Measurements from ENCODE around the gene RHO. TPM values are rescaled to one million over a fixed set of nuclear protein-coding genes. Genes with fewer than 3 reads are reported as not detected.

The RHO gene
- total and polyA plus RNA-seq, 10 of the 15 experiments (the other 5 are each of a cell fraction or from before 2014, with no cell fraction given) = not detected

DNA sequence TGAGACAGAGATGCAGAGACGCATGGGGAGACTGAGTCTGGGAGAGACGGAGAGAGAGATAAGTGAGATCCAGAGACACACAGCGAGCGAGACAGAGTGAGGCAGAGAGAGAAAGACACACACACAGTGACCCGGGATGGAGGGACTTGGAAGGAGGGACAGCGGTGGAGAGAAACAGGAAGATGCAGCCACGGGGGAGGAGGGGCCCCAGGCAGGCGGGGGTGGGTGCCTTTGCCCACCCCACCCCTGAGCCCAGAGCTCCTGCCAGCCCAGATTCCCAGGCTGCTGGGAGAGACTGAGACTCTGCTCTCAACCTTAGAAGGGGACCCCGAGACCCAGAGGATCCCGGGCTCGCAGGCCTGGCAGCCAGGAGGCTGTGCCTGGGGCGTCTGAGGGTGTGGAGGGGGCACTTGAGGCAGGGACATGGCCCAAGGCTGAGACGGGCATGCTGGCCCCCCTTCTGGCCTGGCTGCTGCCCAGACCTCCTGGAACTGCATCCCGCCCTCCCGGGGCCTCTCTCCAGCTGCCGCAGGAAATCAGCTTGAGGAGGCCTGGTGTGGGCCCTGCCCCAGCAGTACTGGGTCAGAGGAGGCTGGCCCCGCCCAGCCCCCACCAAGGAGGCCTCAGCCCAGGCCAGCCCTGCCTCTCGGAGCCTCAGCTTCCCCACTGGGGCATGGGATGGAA is 32.6 kb downstream of the RHO start:
- no peak for FAIRE-seq
- CTCF ChIA-PET = no interaction called here
- TF ChIP-seq MYC (IDR thresholded peaks at IDR 0.05; ENCODE audit: insufficient read depth, insufficient read length, insufficient replicate concordance, low read length, severe bottlenecking) (no peak), MTA3 (IDR thresholded peaks at IDR 0.05; ENCODE audit: borderline replicate concordance, low read length) (no peak), NFIC (IDR thresholded peaks at IDR 0.05; ENCODE audit: low read depth, low read length) (no peak), YBX1 (IDR thresholded peaks at IDR 0.05) (no peak), FOXK2 (IDR thresholded peaks at IDR 0.05) (no peak), EGR1 (IDR thresholded peaks at IDR 0.05; ENCODE audit: borderline replicate concordance in 1 of 2, low read depth in 2 of 2, low read length in 2 of 2) (no peak), NFYA (IDR thresholded peaks at IDR 0.05; ENCODE audit: borderline replicate concordance, low read depth, low read length) (no peak), ZNF207 (IDR thresholded peaks at IDR 0.05; ENCODE audit: borderline replicate concordance) (no peak)
- TF ChIP-seq, protein P1, sequence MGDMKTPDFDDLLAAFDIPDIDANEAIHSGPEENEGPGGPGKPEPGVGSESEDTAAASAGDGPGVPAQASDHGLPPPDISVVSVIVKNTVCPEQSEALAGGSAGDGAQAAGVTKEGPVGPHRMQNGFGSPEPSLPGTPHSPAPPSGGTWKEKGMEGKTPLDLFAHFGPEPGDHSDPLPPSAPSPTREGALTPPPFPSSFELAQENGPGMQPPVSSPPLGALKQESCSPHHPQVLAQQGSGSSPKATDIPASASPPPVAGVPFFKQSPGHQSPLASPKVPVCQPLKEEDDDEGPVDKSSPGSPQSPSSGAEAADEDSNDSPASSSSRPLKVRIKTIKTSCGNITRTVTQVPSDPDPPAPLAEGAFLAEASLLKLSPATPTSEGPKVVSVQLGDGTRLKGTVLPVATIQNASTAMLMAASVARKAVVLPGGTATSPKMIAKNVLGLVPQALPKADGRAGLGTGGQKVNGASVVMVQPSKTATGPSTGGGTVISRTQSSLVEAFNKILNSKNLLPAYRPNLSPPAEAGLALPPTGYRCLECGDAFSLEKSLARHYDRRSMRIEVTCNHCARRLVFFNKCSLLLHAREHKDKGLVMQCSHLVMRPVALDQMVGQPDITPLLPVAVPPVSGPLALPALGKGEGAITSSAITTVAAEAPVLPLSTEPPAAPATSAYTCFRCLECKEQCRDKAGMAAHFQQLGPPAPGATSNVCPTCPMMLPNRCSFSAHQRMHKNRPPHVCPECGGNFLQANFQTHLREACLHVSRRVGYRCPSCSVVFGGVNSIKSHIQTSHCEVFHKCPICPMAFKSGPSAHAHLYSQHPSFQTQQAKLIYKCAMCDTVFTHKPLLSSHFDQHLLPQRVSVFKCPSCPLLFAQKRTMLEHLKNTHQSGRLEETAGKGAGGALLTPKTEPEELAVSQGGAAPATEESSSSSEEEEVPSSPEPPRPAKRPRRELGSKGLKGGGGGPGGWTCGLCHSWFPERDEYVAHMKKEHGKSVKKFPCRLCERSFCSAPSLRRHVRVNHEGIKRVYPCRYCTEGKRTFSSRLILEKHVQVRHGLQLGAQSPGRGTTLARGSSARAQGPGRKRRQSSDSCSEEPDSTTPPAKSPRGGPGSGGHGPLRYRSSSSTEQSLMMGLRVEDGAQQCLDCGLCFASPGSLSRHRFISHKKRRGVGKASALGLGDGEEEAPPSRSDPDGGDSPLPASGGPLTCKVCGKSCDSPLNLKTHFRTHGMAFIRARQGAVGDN (IDR thresholded peaks at IDR 0.05) = no peak
- TF ChIP-seq, protein P2, sequence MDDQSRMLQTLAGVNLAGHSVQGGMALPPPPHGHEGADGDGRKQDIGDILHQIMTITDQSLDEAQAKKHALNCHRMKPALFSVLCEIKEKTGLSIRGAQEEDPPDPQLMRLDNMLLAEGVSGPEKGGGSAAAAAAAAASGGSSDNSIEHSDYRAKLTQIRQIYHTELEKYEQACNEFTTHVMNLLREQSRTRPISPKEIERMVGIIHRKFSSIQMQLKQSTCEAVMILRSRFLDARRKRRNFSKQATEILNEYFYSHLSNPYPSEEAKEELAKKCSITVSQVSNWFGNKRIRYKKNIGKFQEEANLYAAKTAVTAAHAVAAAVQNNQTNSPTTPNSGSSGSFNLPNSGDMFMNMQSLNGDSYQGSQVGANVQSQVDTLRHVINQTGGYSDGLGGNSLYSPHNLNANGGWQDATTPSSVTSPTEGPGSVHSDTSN (IDR thresholded peaks at IDR 0.05; ENCODE audit: insufficient replicate concordance, low read depth, low read length) = no peak
- TF ChIP-seq, protein P3, sequence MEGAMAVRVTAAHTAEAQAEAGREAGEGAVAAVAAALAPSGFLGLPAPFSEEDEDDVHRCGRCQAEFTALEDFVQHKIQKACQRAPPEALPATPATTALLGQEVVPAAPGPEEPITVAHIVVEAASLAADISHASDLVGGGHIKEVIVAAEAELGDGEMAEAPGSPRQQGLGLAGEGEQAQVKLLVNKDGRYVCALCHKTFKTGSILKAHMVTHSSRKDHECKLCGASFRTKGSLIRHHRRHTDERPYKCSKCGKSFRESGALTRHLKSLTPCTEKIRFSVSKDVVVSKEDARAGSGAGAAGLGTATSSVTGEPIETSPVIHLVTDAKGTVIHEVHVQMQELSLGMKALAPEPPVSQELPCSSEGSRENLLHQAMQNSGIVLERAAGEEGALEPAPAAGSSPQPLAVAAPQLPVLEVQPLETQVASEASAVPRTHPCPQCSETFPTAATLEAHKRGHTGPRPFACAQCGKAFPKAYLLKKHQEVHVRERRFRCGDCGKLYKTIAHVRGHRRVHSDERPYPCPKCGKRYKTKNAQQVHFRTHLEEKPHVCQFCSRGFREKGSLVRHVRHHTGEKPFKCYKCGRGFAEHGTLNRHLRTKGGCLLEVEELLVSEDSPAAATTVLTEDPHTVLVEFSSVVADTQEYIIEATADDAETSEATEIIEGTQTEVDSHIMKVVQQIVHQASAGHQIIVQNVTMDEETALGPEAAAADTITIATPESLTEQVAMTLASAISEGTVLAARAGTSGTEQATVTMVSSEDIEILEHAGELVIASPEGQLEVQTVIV (IDR thresholded peaks at IDR 0.05; ENCODE audit: borderline replicate concordance, partially characterized antibody) = no peak

More for the DNA sequence above, 32.6 kb downstream of the RHO start:
- Histone ChIP-seq H3K27ac (ENCODE audit: control insufficient read depth, insufficient read depth) (no peak overlapping the region), H3K4me3 (no peak overlapping the region), H3K4me1 (ENCODE audit: control insufficient read depth, insufficient read depth, low read length) (no peaks in the 10 kb centered on the region), H3K9ac (ENCODE audit: control insufficient read depth, insufficient read depth, low read length) (no peak overlapping the region), H3K79me2 (ENCODE audit: control insufficient read depth, insufficient read depth, low read length) (no peaks in the 10 kb centered on the region), H4K20me1 (ENCODE audit: control insufficient read depth, insufficient read depth) (no peaks in the 10 kb centered on the region), H3K4me2 (ENCODE audit: control insufficient read depth, insufficient read depth) (no peak overlapping the region), H3K9me3 (replicated peaks; ENCODE audit: control insufficient read depth, insufficient read depth, low read length) (no peaks in the 10 kb centered on the region), H3K27me3 (replicated peaks in 1 of 2; ENCODE audit: control insufficient read depth in 2 of 2, insufficient read depth in 2 of 2, low read length in 1 of 2) (no peaks in the 10 kb centered on the region), H2AFZ (ENCODE audit: control insufficient read depth, low read depth, low read length) (no peak overlapping the region), H3K36me3 (ENCODE audit: control insufficient read depth in 2 of 2, insufficient read depth in 2 of 2, low read length in 1 of 2) (no peaks in the 10 kb centered on the region)
- 25% methylated on average over 15 of the region's 18 CpGs for WGBS (ENCODE audit: insufficient coverage, insufficient replicate concordance, low lambda C conversion rate, missing lambda C conversion rate)
- intact Hi-C loops (cut with micrococcal nuclease; ENCODE audit: unreplicated experiment) = no loop called here
- ATAC-seq (no peak), DNase-seq (ENCODE audit: low read depth, low spot score) (no peak)
- in situ Hi-C loops (cut with MboI) = no loop called here
- RAD21 ChIA-PET (ENCODE audit: unreplicated experiment) = no interaction called here
- SMC1A ChIA-PET (ENCODE audit: uncharacterized antibody, unreplicated experiment) = no interaction called here
- POLR2A ChIA-PET = no interaction called here
- BruUV-seq (replicated peaks) = no TSS peak

Data from GM12878 (cell line).